Ecto neural progenitor cell (in vitro differentiated cells): Measurements from ENCODE around the gene KCND3.

ENCODE experiments used
- DNase-seq: peaks from one replicate; pipeline ENCODE4 v3.0.0-alpha.2; 2018; ENCODE audit warnings: low spot score

KCND3 gene

DNA sequence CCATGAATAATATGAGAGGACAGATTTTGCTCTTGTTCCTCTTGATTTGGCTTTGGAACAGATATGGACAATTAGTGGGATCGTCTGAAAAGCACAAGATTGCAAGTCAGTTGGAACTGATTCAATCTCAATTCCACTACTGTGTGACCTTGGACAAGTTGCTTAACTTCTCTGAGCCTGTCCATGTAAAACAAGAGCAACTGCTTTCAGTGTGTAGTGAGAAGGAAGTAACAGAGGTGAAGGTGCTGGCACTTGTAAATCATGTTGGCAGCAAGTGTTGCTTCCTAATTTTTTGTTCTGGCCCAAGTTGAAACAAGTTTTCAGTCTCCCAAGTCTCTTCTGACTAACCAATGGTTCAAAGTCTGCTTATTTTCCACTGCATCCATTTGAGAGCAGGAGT, 265.6 kb downstream of the KCND3 start:
- no peak for DNase-seq

DNA sequence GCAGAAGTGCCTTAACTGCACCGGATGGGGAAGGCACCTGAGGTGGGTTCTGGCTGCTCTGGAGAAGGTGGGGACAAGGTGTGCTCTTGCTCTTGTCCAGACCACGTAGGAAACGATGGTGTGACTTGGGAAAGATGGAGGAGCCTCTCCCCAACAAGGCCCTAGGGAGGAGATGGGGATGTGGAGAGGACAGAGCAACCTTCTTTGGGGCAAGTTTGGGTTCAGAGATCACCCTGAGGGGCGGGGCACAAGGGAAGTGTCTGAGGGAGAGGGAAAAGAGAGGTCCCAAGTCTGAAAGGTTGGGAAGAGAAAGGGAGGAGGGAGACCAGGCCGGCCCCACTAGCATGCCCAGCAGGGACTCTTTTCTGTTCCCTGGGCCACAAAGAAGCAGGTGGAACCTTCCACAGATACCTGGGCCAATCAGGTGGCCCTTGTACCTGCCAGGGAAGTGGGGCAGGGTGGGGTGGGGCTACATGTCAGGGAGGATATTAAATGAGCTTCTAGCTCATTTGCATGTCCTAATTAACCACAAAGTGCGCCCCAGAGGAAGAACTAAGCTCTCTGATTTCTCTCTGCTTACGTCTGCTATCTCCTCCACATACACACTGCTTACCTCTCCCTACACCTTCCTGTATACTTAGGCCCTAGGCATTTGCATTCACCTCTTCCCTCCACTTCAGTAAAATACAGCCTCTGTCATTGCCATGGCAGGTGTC, 266.2 kb downstream of the KCND3 start:
- no peak for DNase-seq

DNA sequence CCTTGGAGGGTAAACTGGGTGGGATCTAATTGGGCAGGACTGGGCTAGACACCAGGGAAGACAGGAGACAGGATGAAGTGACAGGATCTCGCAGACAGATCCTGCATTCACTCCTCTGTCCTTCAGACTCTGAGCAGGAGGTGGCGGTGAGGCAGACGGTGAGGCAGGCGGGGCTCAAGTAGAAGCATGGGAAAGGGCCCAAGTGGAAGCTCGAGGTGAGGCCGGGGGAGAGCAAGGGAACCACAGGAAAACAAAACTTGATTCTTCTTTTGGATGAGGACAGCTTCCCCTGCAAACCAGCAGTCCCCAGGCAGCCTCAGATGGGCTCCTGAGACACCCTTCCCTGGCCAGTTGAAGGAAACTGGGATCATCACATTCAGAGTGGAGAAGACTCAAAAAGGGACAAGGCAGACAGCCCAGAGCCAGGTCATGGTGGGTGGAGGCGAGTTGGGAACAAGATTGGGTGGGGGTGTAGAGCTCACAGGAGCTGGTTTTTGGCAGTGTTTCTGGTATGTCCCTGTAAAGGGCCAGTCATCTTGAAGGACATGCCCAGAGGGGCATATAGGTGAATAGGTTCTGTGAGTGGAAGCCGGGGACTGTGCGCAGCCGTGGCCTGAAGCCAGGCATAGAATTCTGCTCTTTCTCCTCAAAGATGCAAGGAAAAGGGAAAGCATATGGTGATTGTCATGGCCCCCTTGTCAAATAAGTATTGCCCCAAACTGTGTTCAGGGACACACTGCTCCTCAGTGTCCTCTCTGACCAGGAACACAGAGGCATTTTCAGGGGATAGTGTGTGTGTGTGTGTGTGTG, 268.3 kb downstream of the KCND3 start:
- no peak for DNase-seq
